ENCODE results near the gene IGSF11. TPM values are rescaled to one million over a fixed set of nuclear protein-coding genes. Genes with fewer than 3 reads are reported as not detected.

The IGSF11 gene
- total RNA-seq, 1 experiment from 2014 or later, result 0.66 TPM

DNA sequence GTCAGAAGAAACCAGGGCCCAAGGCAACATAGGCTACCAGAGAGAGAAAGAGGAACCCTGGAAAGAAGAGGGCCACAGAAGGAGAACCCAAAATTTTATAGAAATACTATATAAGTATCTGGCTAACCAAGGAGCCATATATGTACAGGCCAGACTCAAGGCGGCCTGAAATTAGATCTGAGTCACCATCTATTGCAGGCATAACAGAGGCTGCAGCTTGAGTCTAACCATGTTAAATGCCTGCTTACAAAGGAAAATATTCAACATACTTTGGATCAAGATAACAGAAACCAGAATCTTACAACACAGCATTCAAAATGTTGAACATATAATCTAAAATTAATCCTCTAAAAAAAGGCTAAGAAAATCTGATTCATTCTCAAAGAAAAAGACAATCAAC is 23.1 kb downstream of the IGSF11 start:
- no peaks in the 10 kb centered on the region for H3K36me3 ChIP-seq (ENCODE audit: low read depth, low read length)
- CTCF ChIA-PET, result no interaction called here
- POLR2A ChIA-PET (ENCODE audit: unreplicated experiment), result no interaction called here

DNA sequence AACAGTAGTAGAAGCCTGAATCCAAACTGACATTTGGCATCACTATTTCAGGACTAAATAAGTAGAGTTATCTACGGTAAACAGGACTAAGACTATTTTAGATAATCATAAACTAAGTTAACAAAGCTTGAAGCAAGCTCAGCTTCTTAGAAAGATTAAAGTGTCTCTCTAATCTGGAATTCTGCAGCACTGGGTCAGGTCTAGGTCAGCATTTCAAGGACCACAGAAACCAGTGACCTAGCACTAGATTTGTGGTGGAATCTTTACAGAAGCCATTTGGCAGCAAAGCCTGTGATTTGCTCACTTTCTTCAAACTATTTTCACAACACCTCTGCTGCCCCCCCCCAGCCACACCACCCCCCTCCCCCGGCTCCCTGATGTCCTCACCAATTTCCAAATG is 37.5 kb downstream of the IGSF11 start:
- H3K9ac ChIP-seq (ENCODE audit: low read length), result no peak overlapping the region
- CTCF ChIA-PET, result no interaction called here
- intact Hi-C loops (cut with micrococcal nuclease), result no loop called here
- peaks cover 18% of the 10 kb centered on the region; the same call in 1 of the 2 replicates for H3K27me3 ChIP-seq (ENCODE audit: low read length)
- H3K79me2 ChIP-seq (ENCODE audit: low read length), result no peaks in the 10 kb centered on the region
- ATAC-seq (no peak), DNase-seq (no peak)
- no peaks in the 10 kb centered on the region for H3K4me1 ChIP-seq (ENCODE audit: insufficient read depth, low read length)
- H3K36me3 ChIP-seq (ENCODE audit: low read depth, low read length), result no peaks in the 10 kb centered on the region
- no peaks in the 10 kb centered on the region for H3K9me3 ChIP-seq (ENCODE audit: low read length)
- H3K4me2 ChIP-seq (ENCODE audit: low read length), result no peak overlapping the region
- TF ChIP-seq EZH2phosphoT487 (IDR thresholded peaks at IDR 0.05; ENCODE audit: borderline replicate concordance, low read length) (no peak), EZH2 (IDR thresholded peaks at IDR 0.05; ENCODE audit: low read length, unreplicated experiment) (no peak)
- TF ChIP-seq, protein P1, sequence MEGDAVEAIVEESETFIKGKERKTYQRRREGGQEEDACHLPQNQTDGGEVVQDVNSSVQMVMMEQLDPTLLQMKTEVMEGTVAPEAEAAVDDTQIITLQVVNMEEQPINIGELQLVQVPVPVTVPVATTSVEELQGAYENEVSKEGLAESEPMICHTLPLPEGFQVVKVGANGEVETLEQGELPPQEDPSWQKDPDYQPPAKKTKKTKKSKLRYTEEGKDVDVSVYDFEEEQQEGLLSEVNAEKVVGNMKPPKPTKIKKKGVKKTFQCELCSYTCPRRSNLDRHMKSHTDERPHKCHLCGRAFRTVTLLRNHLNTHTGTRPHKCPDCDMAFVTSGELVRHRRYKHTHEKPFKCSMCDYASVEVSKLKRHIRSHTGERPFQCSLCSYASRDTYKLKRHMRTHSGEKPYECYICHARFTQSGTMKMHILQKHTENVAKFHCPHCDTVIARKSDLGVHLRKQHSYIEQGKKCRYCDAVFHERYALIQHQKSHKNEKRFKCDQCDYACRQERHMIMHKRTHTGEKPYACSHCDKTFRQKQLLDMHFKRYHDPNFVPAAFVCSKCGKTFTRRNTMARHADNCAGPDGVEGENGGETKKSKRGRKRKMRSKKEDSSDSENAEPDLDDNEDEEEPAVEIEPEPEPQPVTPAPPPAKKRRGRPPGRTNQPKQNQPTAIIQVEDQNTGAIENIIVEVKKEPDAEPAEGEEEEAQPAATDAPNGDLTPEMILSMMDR (conservative IDR thresholded peaks at IDR 0.05; ENCODE audit: low read depth, low read length), result no peak
- no peaks in the 10 kb centered on the region for H3F3A ChIP-seq (ENCODE audit: low read length, unreplicated experiment)
- no TSS peak for BruUV-seq (replicated peaks)
- POLR2A ChIA-PET (ENCODE audit: unreplicated experiment), result no interaction called here
- no peak overlapping the region for H2AFZ ChIP-seq (ENCODE audit: low read length)
- H3K4me3 ChIP-seq (ENCODE audit: low read length), result no peak overlapping the region
- no peak overlapping the region for H3K27ac ChIP-seq (ENCODE audit: low read length)
- no peaks in the 10 kb centered on the region for H3K9me2 ChIP-seq (replicated peaks; ENCODE audit: low read length)
- H4K20me1 ChIP-seq (ENCODE audit: low read length), result no peaks in the 10 kb centered on the region

More for the DNA sequence above, 23.1 kb downstream of the IGSF11 start:
- Histone ChIP-seq H3K27me3 (ENCODE audit: low read length) (peaks cover 84% of the 10 kb centered on the region), H3F3A (ENCODE audit: low read length, unreplicated experiment) (no peaks in the 10 kb centered on the region), H3K9me2 (replicated peaks; ENCODE audit: low read length) (no peaks in the 10 kb centered on the region), H2AFZ (ENCODE audit: low read length) (no peak overlapping the region), H3K4me1 (ENCODE audit: insufficient read depth, low read length) (no peaks in the 10 kb centered on the region), H3K4me3 (ENCODE audit: low read length) (no peak overlapping the region), H3K79me2 (ENCODE audit: low read length) (no peaks in the 10 kb centered on the region), H3K27ac (ENCODE audit: low read length) (no peak overlapping the region), H3K9ac (ENCODE audit: low read length) (no peak overlapping the region), H3K9me3 (ENCODE audit: low read length) (no peaks in the 10 kb centered on the region), H3K4me2 (ENCODE audit: low read length) (no peak overlapping the region), H4K20me1 (ENCODE audit: low read length) (no peaks in the 10 kb centered on the region)
- BruUV-seq (replicated peaks), result no TSS peak
- no peak for DNase-seq
- intact Hi-C loops (cut with micrococcal nuclease), result no loop called here
- ATAC-seq, result no peak
- TF ChIP-seq EZH2phosphoT487 (IDR thresholded peaks at IDR 0.05; ENCODE audit: borderline replicate concordance, low read length), result no peak
- no peak for TF ChIP-seq EZH2 (IDR thresholded peaks at IDR 0.05; ENCODE audit: low read length, unreplicated experiment)
- TF ChIP-seq, protein P1 (conservative IDR thresholded peaks at IDR 0.05; ENCODE audit: low read depth, low read length), result no peak

DNA sequence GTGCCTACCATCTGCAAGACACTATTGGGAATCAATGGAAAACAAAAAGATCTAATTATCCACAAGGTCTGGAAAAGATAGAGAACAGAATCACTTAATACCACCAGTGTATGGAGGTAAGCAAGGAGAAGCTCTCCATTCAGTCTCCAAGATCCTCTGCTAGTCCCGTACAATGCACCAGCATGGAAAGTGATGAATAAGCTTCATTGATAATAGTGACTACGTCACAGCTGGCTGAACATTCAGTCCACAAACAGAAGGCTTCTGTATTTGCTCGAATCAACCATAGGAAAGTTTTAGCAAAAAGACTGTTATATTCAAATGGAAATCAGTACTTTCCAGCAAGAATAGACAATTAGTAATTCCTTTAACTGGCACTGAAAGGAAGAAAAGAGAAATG is 42.9 kb downstream of the IGSF11 start:
- no peak overlapping the region for H3K9ac ChIP-seq (ENCODE audit: low read length)
- no peaks in the 10 kb centered on the region for H3K9me3 ChIP-seq (ENCODE audit: low read length)
- POLR2A ChIA-PET (ENCODE audit: unreplicated experiment), result no interaction called here
- CTCF ChIA-PET, result no interaction called here
- H3K4me3 ChIP-seq (ENCODE audit: low read length), result no peak overlapping the region
- no peaks in the 10 kb centered on the region for H3K79me2 ChIP-seq (ENCODE audit: low read length)
- no peak overlapping the region for H3K4me2 ChIP-seq (ENCODE audit: low read length)
- no peaks in the 10 kb centered on the region for H3K9me2 ChIP-seq (replicated peaks; ENCODE audit: low read length)
- ATAC-seq (no peak), DNase-seq (no peak)
- no peaks in the 10 kb centered on the region for H3K36me3 ChIP-seq (ENCODE audit: low read depth, low read length)
- H3F3A ChIP-seq (ENCODE audit: low read length, unreplicated experiment), result no peaks in the 10 kb centered on the region
- no peak overlapping the region for H3K27ac ChIP-seq (ENCODE audit: low read length)
- no peaks in the 10 kb centered on the region for H4K20me1 ChIP-seq (ENCODE audit: low read length)
- peaks cover 69% of the 10 kb centered on the region for H3K27me3 ChIP-seq (ENCODE audit: low read length)
- no peak for TF ChIP-seq EZH2 (IDR thresholded peaks at IDR 0.05; ENCODE audit: low read length, unreplicated experiment)
- TF ChIP-seq, protein P1 (conservative IDR thresholded peaks at IDR 0.05; ENCODE audit: low read depth, low read length), result no peak
- no peak for TF ChIP-seq EZH2phosphoT487 (IDR thresholded peaks at IDR 0.05; ENCODE audit: borderline replicate concordance, low read length)
- intact Hi-C loops (cut with micrococcal nuclease), result no loop called here
- no peak overlapping the region for H2AFZ ChIP-seq (ENCODE audit: low read length)
- H3K4me1 ChIP-seq (ENCODE audit: insufficient read depth, low read length), result no peaks in the 10 kb centered on the region
- no TSS peak for BruUV-seq (replicated peaks)
